Measurements from ENCODE around the gene EFTUD2. TPM values are rescaled to one million over a fixed set of nuclear protein-coding genes. Genes with fewer than 3 reads are reported as not detected.

Gene EFTUD2
- total RNA-seq, 2 donors from 2014 or later, result 56.0 to 88.0 TPM

DNA sequence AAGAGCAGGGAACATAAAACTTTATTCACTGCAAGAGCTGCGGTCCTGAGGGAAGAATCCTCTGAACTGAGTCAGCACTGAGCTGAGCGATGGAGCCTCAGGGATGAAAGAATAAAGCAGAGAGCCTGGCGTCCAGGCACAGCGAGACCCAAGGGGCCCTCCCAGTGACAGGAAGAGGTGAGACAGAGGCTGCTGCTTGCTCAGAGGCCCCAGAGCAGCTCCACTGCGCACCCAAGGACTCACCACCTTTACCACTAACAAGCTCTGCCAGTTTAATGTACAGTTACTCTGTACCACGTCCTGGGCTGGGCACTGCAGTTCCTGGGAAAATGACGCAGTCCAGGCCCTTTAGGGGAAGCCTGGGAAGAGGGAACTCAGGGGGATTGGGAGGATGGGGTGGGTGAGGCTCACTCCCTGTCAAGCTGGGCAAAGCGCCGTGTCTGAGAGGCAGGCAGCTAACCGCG, 10.5 kb upstream of the EFTUD2 start:
- TF ChIP-seq POLR2A (IDR thresholded peaks at IDR 0.05), result no peak
- no peak for TF ChIP-seq POLR2AphosphoS5 (IDR thresholded peaks at IDR 0.05)
- TF ChIP-seq CTCF (IDR thresholded peaks at IDR 0.05), result no peak
- H3K27me3 ChIP-seq (replicated peaks; ENCODE audit: insufficient read depth), result peaks cover 3% of the 10 kb centered on the region
- H3K4me1 ChIP-seq (replicated peaks), result peaks cover 3% of the 10 kb centered on the region
- no peak overlapping the region for H3K4me3 ChIP-seq
- 85% methylated on average over 11 of the region's 11 CpGs for WGBS
- no peak for DNase-seq (ENCODE audit: low spot score)
- intact Hi-C loops (cut with DNase I), result loop anchor here (10.0 kb wide), 1 partner anchor 285 kb away; no protein-coding TSS in a partner anchor
- no peaks in the 10 kb centered on the region for H3K36me3 ChIP-seq
- no peak overlapping the region for H3K27ac ChIP-seq
- H3K9me3 ChIP-seq, result no peaks in the 10 kb centered on the region

GRCh38 chr17:44908761-44909326, 9.6 kb upstream of the EFTUD2 start:
- TF ChIP-seq POLR2AphosphoS5 (IDR thresholded peaks at IDR 0.05) (no peak), CTCF (IDR thresholded peaks at IDR 0.05) (no peak), POLR2A (IDR thresholded peaks at IDR 0.05) (no peak)
- 92% methylated on average over 10 of the region's 10 CpGs for WGBS
- no peak for DNase-seq (ENCODE audit: low spot score)
- intact Hi-C loops (cut with DNase I), result loop anchor here (10.0 kb wide), 1 partner anchor 286 kb away; no protein-coding TSS in a partner anchor
- no peak overlapping the region for H3K4me3 ChIP-seq
- peaks cover 3% of the 10 kb centered on the region for H3K4me1 ChIP-seq (replicated peaks)
- H3K9me3 ChIP-seq, result no peaks in the 10 kb centered on the region
- H3K36me3 ChIP-seq, result no peaks in the 10 kb centered on the region
- no peak overlapping the region for H3K27ac ChIP-seq
- H3K27me3 ChIP-seq (replicated peaks; ENCODE audit: insufficient read depth), result peaks cover 3% of the 10 kb centered on the region

- no peak overlapping the region for H3K4me3 ChIP-seq
- H3K27me3 ChIP-seq (replicated peaks; ENCODE audit: insufficient read depth), result peaks cover 3% of the 10 kb centered on the region
- H3K4me1 ChIP-seq (replicated peaks), result peaks cover 3% of the 10 kb centered on the region
- TF ChIP-seq POLR2A (IDR thresholded peaks at IDR 0.05) (no peak), CTCF (IDR thresholded peaks at IDR 0.05) (no peak), POLR2AphosphoS5 (IDR thresholded peaks at IDR 0.05) (no peak)
- 86% methylated on average over 11 of the region's 11 CpGs for WGBS
- no peak for DNase-seq (ENCODE audit: low spot score)
- no peaks in the 10 kb centered on the region for H3K9me3 ChIP-seq
- intact Hi-C loops (cut with DNase I), result loop anchor here (10.0 kb wide), 1 partner anchor 287 kb away; no protein-coding TSS in a partner anchor
- H3K36me3 ChIP-seq, result no peaks in the 10 kb centered on the region
- H3K27ac ChIP-seq, result no peak overlapping the region
Measured at GRCh38 chr17:44907729-44908470, 8.7 kb upstream of the EFTUD2 start.

- Histone ChIP-seq H3K4me3 (no peak overlapping the region), H3K36me3 (no peaks in the 10 kb centered on the region), H3K27me3 (replicated peaks; ENCODE audit: insufficient read depth) (no peaks in the 10 kb centered on the region), H3K9me3 (no peaks in the 10 kb centered on the region), H3K4me1 (replicated peaks) (peaks cover 3% of the 10 kb centered on the region), H3K27ac (no peak overlapping the region)
- intact Hi-C loops (cut with DNase I), result loop anchor here (10.0 kb wide), 1 partner anchor 288 kb away; no protein-coding TSS in a partner anchor
- no peak for DNase-seq (ENCODE audit: low spot score)
- 72% methylated on average over 18 of the region's 18 CpGs for WGBS
- TF ChIP-seq POLR2AphosphoS5 (IDR thresholded peaks at IDR 0.05) (no peak), POLR2A (IDR thresholded peaks at IDR 0.05) (no peak), CTCF (IDR thresholded peaks at IDR 0.05) (no peak)
Measured at GRCh38 chr17:44906763-44907728, 7.8 kb upstream of the EFTUD2 start.
